Hair follicle dermal papilla cell (primary cell): Measurements from ENCODE around the gene EIF3B. TPM values are rescaled to one million over a fixed set of nuclear protein-coding genes. Genes with fewer than 3 reads are reported as not detected.

Source experiments
- small RNA-seq: library from RNA; depleted of rRNA; stranded (forward); fragments of <200 nt; gene quantifications from one replicate; pipeline ENCODE3, GENCODE V24; 2012
- total RNA-seq: library from RNA; depleted of rRNA; stranded (reverse); fragments of >200 nt; gene quantifications from 2 replicates; pipeline ENCODE4 v1.2.3, GENCODE V29; 2012

The EIF3B gene
- total RNA-seq: 164 and 172 TPM in 2 replicates

GRCh38 chr7:2354186-2354938 lies at the start of gene EIF3B:
TSS of gene EIF3B (plus strand) at chr7:2354827. CDS start at chr7:2354922, 95 bp downstream.

GRCh38 chr7:2314209-2314955 lies 40.2 kb upstream of the EIF3B start, which contains the start of gene SNX8:
TSS of gene SNX8 (minus strand) at chr7:2314441. CDS start at chr7:2314421, 20 bp downstream.

GRCh38 chr7:2403014-2403717 lies 48.5 kb downstream of the EIF3B start, which contains the start of gene CHST12:
TSS of gene CHST12 (plus strand) at chr7:2403611. CDS start at chr7:2432640, 29,029 bp downstream.

Small RNAs within 50 kb of the gene (small RNA-seq; reads per million reads assigned to genes)
- not detected for gene AC004840.2

Other genes with a start within 250 kb of the EIF3B start
- gene MAD1L1, start 121.9 kb upstream of the EIF3B start, total RNA-seq: 56.1 and 67.5 TPM in 2 replicates
- 16.2 and 17.8 TPM in 2 replicates for gene MRM2, start 112.6 kb upstream of the EIF3B start, total RNA-seq
- 14.8 and 23.4 TPM in 2 replicates for gene NUDT1, start 112.6 kb upstream of the EIF3B start, total RNA-seq
- 24.3 and 27.2 TPM in 2 replicates for gene SNX8, start 40.4 kb upstream of the EIF3B start, total RNA-seq
- 8.0 and 11.5 TPM in 2 replicates for gene CHST12, start 48.8 kb downstream of the EIF3B start, total RNA-seq
- not detected in 2 replicates for gene GRIFIN, start 121.6 kb downstream of the EIF3B start, total RNA-seq
- 20.3 and 32.0 TPM in 2 replicates for gene LFNG, start 164.9 kb downstream of the EIF3B start, total RNA-seq
- gene BRAT1, start 200.7 kb downstream of the EIF3B start, total RNA-seq: 26.4 and 28.6 TPM in 2 replicates
- 16.7 and 18.0 TPM in 2 replicates for gene IQCE, start 204.2 kb downstream of the EIF3B start, total RNA-seq